Cardiac muscle cell (in vitro differentiated cells and primary cell): ENCODE measurements around the gene RECQL5. TPM values are rescaled to one million over a fixed set of nuclear protein-coding genes. Genes with fewer than 3 reads are reported as not detected.

Experiments used
- DNase-seq, 2 donors: peaks; one replicate each; pipeline versions ENCODE4 v3.0.0 to v3.0.0-alpha.2; 2010 to 2017; ENCODE audit warnings: low read depth in 1 of 2, low spot score in 1 of 2
- H3K27ac ChIP-seq: fragments of 200-600 bp; sonication (generic); 2 replicates; pipeline ENCODE4 v1.5.1; 2016
- H3K27me3 ChIP-seq: fragments of 200-600 bp; sonication (generic); 2 replicates; pipeline ENCODE4 v1.6.0; 2016; ENCODE audit warnings: control low read depth
- H3K36me3 ChIP-seq: fragments of 200-600 bp; sonication (generic); 2 replicates; pipeline ENCODE4 v1.5.1; 2016; ENCODE audit warnings: control low read depth
- H3K4me1 ChIP-seq: fragments of 200-600 bp; sonication (generic); 2 replicates; pipeline ENCODE4 v1.8.1; 2017; ENCODE audit warnings: low read depth, mild to moderate bottlenecking, mixed run types
- H3K4me3 ChIP-seq: fragments of 200-600 bp; sonication (generic); 2 replicates; pipeline ENCODE4 v1.5.1; 2016; ENCODE audit warnings: mild to moderate bottlenecking
- H3K9me3 ChIP-seq: fragments of 200-600 bp; sonication (generic); 2 replicates; pipeline ENCODE4 v1.5.1; 2017; ENCODE audit warnings: low read depth, mild to moderate bottlenecking, control low read depth
- polyA plus RNA-seq: library from polyadenylated mRNA; unstranded; fragments of >200 nt; fragmentation: Nextera tagmentation; extraction: Ambion mirVana; gene quantifications from 2 replicates; pipeline ENCODE4 v1.2.1, GENCODE V29; 2016
- total RNA-seq: library from RNA; depleted of rRNA; stranded (reverse); fragments of >200 nt; gene quantifications from 2 replicates; pipeline ENCODE4 v1.2.3, GENCODE V29; 2016
- TF ChIP-seq, protein P1 (sequence below): IDR thresholded peaks from 2 replicates; pipeline ENCODE4 v1.5.1; 2012; ENCODE audit warnings: low read depth, mild to moderate bottlenecking, low read length

Gene RECQL5
- total and polyA plus RNA-seq, 2 experiments from 2014 or later = 28.6 to 43.1 TPM

- no peaks in the 10 kb centered on the region for H3K27me3 ChIP-seq
- H3K9me3 ChIP-seq = no peaks in the 10 kb centered on the region
- H3K4me1 ChIP-seq = no peaks in the 10 kb centered on the region
- TF ChIP-seq, protein P1, sequence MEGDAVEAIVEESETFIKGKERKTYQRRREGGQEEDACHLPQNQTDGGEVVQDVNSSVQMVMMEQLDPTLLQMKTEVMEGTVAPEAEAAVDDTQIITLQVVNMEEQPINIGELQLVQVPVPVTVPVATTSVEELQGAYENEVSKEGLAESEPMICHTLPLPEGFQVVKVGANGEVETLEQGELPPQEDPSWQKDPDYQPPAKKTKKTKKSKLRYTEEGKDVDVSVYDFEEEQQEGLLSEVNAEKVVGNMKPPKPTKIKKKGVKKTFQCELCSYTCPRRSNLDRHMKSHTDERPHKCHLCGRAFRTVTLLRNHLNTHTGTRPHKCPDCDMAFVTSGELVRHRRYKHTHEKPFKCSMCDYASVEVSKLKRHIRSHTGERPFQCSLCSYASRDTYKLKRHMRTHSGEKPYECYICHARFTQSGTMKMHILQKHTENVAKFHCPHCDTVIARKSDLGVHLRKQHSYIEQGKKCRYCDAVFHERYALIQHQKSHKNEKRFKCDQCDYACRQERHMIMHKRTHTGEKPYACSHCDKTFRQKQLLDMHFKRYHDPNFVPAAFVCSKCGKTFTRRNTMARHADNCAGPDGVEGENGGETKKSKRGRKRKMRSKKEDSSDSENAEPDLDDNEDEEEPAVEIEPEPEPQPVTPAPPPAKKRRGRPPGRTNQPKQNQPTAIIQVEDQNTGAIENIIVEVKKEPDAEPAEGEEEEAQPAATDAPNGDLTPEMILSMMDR = no peak
- no peak overlapping the region for H3K27ac ChIP-seq
- DNase-seq = no peak
- no peaks in the 10 kb centered on the region for H3K36me3 ChIP-seq
- no peak overlapping the region for H3K4me3 ChIP-seq
Observed at GRCh38 chr17:75605790-75606189, 61.2 kb downstream of the RECQL5 start.

- no peak for DNase-seq
- Histone ChIP-seq H3K36me3 (no peaks in the 10 kb centered on the region), H3K4me3 (no peak overlapping the region), H3K4me1 (no peaks in the 10 kb centered on the region), H3K27me3 (no peaks in the 10 kb centered on the region), H3K9me3 (no peaks in the 10 kb centered on the region), H3K27ac (no peak overlapping the region)
- TF ChIP-seq, protein P1 = no peak
Observed at GRCh38 chr17:75604034-75604695, 62.8 kb downstream of the RECQL5 start.

GRCh38 chr17:75603123-75603522 lies 63.8 kb downstream of the RECQL5 start:
- no peak overlapping the region for H3K4me3 ChIP-seq
- no peaks in the 10 kb centered on the region for H3K36me3 ChIP-seq
- H3K9me3 ChIP-seq = no peaks in the 10 kb centered on the region
- no peaks in the 10 kb centered on the region for H3K27me3 ChIP-seq
- TF ChIP-seq, protein P1 = no peak
- H3K27ac ChIP-seq = no peak overlapping the region
- H3K4me1 ChIP-seq = no peaks in the 10 kb centered on the region
- no peak for DNase-seq

DNA sequence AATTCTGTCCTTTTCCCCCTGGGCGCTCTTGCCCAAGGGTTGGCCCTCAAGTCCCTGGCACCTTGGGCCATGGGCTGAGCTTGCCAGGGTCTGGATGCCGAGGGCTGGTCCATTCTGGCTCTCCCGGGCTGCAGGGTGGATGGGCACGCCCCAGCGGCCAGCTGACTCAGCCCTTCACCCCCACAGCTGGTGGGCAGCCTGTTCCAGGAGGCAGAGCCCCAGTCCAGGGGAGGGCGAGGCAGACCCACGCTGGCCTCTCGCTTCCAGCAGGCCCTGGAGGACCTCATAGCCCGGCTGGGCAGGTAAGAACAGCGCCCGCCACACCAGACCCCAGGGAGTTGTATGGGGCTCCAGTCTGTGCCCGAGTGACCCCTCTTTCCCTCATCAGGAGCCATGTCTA lies 64.3 kb downstream of the RECQL5 start:
- H3K27me3 ChIP-seq = no peaks in the 10 kb centered on the region
- no peak for DNase-seq
- no peak overlapping the region for H3K27ac ChIP-seq
- no peaks in the 10 kb centered on the region for H3K36me3 ChIP-seq
- H3K4me3 ChIP-seq = no peak overlapping the region
- TF ChIP-seq, protein P1 = no peak
- no peaks in the 10 kb centered on the region for H3K4me1 ChIP-seq
- H3K9me3 ChIP-seq = no peaks in the 10 kb centered on the region

DNA sequence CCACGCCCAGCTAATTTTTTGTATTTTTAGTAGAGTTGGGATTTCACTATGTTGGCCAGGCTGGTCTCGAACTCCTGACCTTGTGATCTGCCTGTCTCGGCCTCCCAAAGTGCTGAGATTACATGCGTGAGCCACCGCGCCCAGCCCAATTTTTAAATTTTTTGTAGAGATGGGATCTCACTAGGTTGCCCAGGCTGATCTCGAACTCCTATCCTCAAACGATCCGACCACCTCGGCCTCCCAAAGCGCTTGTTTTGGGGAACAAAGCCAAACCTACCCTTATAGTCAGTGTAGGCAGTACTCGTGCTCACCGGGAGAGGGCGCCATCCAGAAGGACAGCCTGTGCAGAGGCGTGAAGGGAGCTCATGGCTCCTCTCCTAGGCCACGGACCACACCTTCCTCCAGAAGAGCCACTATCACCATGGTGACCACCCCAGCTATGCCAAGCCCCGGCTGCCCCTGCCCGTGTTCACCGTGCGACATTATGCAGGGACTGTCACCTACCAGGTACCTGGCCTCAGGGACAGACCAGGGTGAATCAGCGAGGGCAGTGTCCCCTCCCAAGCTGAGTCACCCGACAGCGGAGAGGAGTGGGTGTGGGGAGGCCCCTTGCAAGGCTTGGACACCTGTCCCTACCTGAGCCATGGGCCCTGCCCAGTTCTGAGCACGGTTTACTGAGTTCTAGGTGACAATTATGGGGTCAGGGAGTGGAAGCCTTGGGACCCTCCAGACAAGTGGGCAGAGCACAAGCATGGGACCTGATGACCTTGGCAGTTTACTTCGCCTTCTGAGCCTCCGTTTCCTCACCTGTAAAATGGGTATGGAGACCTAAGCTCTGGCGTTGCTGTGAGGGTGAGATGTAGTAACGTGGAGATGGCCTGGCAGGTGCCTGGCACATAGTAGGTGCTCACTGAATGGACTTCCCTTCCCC lies 65.6 kb downstream of the RECQL5 start:
- peak; percentile 53 to 67 for DNase-seq
- Histone ChIP-seq H3K4me1 (no peaks in the 10 kb centered on the region), H3K9me3 (no peaks in the 10 kb centered on the region), H3K4me3 (no peak overlapping the region), H3K27me3 (no peaks in the 10 kb centered on the region), H3K27ac (no peak overlapping the region), H3K36me3 (no peaks in the 10 kb centered on the region)
- TF ChIP-seq, protein P1 = peak; percentile 77
